Activated CD8-positive, alpha-beta memory T cell treated with anti-CD3 and anti-CD28 coated beads, Interleukin-2, amount 50 U/mL, for 24 hours (primary cell): Measurements from ENCODE around the gene DAND5.

Experiments used
- DNase-seq: peaks from one replicate; pipeline ENCODE4 v3.0.0-alpha.2; 2020; ENCODE audit errors: extremely low read depth

The DAND5 gene, protein sequence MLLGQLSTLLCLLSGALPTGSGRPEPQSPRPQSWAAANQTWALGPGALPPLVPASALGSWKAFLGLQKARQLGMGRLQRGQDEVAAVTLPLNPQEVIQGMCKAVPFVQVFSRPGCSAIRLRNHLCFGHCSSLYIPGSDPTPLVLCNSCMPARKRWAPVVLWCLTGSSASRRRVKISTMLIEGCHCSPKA

DNA sequence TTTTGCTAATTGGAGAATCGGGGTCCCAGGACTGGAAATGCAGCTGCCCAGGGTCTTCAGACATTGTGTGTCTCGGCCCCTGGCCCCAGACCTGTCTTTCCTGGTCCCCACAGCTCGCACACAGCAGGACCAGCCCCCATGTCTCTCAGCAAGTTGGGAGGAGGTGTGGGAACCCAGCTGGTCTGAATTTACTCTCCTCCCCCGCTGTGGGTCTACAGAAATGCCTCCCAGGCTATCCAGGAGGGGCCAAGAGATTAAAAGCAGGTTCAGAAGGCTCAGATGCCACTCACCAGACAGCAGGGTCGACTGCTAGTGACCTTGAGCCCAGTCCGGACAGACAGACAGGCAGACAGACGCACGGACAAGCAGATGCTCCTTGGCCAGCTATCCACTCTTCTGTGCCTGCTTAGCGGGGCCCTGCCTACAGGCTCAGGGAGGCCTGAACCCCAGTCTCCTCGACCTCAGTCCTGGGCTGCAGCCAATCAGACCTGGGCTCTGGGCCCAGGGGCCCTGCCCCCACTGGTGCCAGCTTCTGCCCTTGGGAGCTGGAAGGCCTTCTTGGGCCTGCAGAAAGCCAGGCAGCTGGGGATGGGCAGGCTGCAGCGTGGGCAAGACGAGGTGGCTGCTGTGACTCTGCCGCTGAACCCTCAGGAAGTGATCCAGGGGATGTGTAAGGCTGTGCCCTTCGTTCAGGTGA is at the start of gene DAND5:
TSS of gene DAND5 (plus strand) at position 285 of the 697 bp plus-strand sequence. CDS start at position 370, 85 bp downstream.
- no peak for DNase-seq

DNA sequence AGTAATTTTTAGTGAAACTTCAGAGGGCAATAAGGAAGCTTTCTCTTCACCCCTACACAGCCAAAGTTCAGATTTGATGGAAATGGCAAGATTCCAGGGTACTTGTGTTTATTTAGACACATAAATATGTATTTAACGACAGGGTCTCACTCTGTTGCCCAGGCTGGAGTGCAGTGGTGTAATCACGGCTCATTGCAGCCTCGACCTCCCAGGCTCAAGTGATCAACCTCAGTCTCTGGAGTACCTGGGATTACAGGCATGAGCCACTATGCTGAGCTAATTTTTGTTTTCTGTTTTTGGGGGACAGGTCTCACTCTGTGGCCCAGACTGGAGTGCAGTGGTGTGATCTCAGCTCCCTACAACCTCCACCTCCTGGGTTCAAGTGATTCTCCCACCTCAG is 48.3 kb upstream of the DAND5 start:
- no peak for DNase-seq

DNA sequence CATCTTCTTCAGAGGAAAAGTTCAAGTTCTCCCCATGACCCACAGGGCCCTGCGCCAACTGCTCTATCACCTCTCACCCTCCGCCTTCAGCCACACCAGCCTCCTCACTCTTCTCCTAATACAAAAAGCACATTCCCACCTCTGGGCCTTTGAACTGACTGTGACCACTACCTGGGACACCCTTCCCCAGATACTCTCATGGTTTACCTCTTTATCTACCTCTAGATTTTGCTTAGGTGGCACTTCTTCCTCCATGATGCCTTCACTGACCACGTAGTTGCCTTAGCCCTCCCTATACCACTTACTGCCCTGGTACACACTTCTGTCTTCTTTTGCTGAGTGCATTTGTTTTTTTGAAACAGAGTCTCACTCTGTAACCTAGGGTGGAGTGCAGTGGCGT is 46.4 kb upstream of the DAND5 start:
- no peak for DNase-seq

DNA sequence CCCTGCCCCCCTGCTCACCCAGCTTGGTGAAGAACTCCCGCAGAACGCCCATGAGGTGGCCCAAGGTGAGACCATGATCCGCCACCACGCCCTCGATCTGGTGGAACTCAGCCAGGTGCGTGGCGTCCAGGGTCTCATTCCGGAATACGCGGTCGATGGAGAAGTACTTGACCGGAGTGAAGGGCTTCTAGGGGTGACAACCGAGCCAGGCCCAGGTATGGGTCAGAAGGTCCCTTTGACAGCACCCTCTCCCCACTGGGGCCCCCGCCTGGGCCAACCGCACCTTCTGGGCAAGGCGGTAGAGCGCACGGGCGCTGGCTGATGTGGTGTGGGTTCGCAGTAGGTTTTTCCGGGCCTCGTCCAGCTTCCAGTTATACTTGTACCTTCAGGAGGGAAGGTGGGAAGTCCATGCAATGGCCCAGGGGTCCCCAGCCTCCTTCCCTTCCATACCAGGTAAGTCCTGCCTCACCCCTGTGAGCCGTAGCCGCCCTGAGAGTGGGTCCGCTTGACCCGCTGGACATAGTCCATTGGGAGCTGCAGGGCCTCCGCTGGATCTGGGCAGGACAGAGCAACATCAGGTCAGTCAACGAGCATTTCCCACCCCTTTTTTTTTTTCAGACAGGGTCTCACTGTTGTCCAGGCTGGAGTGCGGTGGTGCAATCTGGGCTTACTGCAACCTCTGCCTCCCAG is 44.6 kb upstream of the DAND5 start:
- DNase-seq: no peak

DNA sequence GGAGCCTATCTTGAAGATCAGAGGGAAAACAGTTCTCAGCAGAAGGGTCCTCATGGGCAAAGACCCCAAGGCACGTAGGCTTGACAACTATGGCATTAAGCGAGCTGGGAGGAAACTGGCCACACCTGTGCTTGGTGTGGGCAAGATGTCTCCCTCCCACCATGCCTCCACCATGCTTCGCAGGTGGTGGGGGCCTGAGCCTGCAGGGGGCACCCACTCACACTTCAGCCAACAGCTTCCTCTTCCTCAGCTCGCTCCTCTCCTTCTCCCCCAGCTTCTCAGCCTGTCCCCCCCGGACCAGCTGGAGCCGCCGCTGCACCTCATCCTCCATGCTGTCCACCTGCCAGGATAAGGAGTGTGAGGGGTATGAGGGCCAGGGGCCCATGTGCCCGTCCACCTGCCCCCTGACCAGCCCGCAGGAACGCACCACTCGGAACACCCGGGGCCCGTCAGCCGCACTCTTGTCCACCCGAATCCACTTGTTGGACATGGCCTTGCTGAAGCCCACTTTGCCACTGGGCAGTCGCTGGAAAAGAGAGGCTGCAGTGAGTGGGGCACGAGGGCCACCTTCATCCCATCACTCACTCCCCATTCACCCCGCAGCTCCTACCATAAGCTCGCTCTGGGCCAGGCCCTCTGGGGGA is 39.3 kb upstream of the DAND5 start:
- DNase-seq: no peak

DNA sequence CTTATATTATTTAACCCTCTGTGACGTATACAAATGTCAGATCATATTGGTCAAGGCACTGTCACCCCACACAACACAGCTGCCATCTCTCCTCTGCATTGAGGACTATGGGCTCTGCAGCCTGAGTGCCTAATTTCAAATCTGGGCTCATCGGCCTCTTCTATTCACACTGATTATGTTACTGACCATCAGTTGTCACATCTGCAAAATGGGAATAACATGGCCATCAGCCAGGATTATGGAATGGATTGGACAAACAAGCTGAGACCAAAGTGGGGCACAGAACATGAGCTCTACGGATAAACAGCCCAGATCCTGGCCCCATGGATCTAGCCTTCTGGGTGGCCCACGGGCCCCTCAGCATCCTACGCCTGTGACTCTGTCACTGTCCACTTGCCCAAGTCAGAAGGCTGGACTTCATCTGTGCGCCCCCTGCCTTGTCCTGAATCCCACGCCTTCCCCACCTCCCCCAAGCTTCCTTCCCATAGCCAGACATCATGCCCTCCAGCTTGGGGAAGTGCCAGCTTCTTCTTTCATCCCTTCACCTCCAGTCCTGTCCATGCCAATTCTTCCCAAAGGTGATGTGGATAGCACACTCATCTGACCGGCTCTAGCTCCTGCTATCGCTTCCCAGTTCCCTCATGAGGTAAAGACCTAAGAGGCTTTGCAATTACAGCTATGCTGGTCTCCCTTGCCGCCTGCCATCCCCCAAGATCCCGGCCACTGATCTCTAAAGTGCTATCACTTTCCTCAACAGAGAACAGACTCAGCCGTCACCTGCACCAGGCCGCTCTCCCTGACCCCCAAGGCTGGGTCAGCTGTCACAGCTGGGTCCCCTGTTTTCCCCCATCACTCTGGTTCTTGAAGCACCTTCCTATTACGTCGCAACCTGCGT is 36.7 kb upstream of the DAND5 start:
- no peak for DNase-seq

DNA sequence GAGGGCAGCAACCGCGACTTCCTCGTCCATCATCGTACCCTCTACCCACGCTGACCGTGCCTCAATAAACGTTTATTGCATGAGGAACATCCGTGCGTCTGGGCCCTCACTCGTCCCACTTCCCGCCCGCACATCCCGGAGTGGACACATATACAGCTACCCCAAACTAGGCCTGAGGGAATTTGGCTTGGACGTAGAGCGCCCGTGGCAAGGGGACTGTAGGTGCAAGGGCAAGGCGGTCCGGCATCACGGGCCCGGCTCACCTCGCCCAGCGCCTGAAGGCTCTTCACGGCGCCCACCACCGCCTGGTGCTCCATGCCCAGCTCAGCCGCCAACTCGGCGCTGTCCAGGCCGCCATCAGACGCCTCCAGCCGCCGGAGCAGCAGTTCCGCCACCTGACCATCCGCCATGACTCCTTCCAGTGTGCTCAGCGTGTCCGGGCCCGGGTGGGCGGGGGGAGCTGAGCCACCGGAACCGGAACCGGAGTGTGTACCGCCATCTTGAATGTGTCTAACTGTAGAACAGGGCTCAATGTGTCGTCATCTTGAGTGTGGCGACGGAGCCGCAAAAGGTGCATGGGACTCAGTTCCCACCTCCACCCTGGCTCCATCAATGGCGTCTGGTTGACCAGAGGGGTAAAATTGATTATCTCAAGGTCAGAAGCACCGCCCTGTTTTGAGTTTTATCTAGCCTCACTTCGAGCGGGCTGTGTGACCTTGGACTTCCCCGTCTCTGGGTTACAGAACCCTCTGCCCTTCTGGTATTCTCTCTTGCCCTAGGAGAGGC is 35.9 kb upstream of the DAND5 start, which contains the start of gene FARSA:
TSS of gene FARSA (minus strand) at position 425 of the 786 bp plus-strand sequence. CDS start at position 410, 15 bp downstream.
- DNase-seq: peak; percentile 82

DNA sequence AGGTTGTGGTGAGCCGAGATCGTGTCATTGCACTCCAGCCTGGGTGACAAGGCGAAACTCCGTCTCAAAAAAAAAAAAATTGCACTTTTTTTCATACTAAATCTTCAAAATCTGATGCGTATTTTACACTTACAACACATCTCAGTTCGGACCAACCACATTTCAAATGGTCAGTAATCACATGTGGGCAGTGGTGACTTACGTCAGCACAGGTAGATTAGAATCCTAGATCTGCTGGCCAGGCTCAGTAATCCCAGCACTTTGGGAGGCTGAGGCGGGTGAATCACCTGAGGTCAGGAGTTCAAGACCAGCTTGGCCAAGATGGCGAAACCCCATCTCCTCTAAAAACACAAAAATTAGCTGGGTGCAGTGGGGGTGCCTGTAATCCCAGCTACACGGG is 34.3 kb upstream of the DAND5 start:
- DNase-seq: no peak

DNA sequence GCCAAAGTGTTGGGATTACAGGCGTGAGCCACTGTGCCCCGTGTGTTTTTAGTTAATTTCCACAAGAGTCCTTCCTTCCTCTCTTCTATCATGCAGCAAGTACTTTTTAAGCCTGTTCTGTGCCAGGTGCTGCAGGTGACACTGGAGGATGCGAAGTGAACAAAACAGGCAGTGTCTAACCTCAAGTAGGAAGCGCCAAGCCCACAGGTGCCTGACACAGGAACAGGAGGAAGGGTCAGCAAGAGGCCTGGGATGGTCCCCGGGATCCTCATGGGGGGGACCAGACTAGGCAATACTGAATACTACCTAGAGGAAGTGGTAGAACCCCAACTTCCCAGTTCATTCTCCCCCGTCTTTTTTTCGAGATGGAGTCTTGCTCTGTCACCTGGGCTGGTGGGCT is 32.8 kb upstream of the DAND5 start:
- no peak for DNase-seq

DNA sequence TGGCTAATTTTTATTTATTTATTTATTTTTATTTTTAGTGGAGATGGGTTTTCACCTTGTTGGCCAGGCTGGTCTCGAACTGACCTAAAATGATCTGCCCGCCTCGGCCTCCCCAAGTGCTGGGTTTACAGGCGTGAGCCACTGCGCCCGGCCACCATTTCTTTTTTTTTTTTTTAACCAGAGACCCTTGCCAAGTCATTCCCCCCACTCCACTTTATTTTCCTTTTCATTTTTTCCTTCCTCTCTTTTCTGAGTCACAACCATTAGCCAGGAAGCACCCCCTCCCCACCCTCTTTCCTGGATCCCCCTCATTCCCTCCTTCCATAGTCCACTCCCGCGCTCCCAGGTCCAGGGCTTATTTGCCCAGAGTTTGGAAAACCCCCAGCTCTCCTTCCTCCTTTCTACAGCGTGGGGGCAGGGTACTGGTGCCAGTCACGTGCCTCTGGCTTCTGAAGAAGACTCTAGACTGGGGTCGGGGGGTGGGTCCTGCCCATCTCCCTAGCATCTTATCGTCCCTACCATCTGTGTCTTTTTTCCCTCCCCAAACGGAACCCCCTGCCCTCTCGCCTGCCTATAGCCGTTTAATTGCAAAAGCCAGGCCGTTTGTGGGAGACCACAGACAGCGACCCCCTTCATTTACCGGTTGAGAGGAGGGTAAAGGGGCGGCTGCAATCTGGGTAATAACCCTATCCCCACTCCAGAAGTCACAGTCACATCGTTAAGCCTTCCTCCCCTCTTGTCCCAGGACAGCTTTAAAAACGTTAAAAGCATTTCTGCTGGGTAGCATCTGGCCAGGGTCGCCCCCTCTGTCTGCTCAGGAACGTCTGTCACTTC is 32.1 kb upstream of the DAND5 start:
- DNase-seq: no peak

DNA sequence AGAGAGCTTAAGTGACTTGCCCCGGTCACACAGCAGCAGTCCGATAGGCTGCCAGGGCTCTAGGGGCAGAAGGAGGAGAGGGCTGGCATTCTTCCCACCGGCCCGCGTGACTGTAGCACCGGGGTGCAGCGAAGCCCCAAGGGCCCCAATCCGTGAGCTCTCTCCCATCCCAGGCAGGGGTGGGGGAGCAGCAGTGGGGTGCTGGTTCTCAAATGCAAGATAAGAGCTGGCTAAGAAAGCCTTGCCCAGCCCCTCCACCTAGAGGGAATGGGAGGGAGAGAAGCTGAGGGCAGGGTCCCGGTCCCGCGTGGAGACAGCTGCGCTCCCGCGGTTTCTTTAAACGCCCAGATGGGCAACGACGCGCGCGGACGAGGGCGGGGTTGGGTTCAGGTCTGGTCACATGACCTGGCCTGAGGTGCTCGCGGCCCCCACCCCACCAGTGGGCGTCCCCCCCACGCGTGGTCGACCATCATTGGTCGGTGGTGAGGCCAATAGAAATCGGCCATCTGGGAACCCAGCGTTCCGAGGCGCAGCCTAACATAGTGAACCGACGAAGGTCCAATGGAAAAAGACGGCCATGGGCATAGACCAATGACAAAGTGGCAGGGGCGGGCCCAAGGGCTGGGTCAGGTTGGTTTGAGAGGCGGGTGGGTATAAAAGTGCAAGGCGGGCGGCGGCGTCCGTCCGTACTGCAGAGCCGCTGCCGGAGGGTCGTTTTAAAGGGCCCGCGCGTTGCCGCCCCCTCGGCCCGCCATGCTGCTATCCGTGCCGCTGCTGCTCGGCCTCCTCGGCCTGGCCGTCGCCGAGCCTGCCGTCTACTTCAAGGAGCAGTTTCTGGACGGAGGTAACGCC is 31.2 kb upstream of the DAND5 start, which contains the start of gene CALR:
TSS of gene CALR (plus strand) at position 683 of the 852 bp plus-strand sequence. CDS start at position 754, 71 bp downstream.
- peak; percentile 99 for DNase-seq

DNA sequence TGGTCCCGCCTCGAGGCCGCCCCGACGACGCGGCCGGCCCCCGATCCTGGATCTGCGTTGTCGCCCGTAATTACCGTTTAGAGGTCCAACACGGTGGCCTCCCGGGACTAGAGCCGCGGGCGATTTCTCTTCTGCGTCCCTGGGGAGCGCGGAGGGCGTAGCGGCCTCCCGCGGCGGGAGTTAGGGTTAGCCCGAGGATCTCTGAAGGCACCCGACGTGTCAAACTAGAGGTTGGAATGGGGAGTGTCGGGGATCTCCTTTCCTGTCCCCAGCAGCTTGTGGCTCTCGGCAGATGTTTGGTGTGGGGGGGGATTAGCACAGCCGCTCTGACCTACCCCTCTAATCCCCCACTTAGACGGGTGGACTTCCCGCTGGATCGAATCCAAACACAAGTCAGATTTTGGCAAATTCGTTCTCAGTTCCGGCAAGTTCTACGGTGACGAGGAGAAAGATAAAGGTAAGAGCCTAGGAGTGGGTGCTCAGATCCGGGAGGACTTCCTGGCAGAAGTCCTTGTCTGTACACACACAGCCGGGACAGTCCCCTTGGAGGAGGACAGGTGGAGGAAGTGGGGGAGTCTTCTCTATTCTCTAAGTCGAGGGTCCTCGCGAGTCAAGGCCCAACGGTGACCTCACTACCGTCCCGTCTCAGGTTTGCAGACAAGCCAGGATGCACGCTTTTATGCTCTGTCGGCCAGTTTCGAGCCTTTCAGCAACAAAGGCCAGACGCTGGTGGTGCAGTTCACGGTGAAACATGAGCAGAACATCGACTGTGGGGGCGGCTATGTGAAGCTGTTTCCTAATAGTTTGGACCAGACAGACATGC is 30.4 kb upstream of the DAND5 start:
- no peak for DNase-seq

DNA sequence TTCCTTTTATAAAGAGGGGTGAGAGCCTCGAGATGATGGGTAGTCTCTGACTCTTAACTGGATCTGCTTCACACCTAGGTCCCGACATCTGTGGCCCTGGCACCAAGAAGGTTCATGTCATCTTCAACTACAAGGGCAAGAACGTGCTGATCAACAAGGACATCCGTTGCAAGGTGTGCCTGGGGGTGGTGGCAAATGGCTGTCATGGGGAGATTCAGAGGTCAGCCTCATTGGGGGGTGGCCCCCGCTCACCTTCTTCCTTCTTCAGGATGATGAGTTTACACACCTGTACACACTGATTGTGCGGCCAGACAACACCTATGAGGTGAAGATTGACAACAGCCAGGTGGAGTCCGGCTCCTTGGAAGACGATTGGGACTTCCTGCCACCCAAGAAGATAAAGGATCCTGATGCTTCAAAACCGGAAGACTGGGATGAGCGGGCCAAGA is 29.4 kb upstream of the DAND5 start:
- DNase-seq: no peak

DNA sequence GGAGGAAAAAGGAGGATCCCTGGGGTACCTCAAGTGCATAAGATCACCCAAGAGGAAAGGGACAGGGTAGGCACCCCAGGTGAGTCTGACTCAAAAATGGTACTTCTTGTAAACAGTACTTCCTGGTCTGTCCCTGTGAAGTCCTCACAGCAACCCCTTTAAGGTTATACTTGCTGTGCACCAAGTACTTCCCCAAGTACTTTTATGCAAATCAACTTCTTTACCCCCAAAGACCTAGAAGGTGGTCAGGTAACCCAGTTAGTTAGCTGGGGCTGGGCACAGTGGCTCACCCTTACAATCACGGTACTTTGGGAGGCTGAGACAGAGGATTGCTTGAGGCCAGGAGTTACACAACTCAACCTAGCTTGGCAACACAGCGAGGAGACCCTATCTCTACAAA is 28.5 kb upstream of the DAND5 start:
- DNase-seq: no peak

DNA sequence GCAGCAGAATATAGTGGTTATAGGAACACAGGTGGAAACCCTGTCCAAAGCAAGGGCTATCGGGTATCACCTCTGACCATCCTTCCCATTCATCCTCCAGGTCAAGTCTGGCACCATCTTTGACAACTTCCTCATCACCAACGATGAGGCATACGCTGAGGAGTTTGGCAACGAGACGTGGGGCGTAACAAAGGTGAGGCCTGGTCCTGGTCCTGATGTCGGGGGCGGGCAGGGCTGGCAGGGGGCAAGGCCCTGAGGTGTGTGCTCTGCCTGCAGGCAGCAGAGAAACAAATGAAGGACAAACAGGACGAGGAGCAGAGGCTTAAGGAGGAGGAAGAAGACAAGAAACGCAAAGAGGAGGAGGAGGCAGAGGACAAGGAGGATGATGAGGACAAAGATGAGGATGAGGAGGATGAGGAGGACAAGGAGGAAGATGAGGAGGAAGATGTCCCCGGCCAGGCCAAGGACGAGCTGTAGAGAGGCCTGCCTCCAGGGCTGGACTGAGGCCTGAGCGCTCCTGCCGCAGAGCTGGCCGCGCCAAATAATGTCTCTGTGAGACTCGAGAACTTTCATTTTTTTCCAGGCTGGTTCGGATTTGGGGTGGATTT is 25.8 kb upstream of the DAND5 start:
- DNase-seq: no peak

DNA sequence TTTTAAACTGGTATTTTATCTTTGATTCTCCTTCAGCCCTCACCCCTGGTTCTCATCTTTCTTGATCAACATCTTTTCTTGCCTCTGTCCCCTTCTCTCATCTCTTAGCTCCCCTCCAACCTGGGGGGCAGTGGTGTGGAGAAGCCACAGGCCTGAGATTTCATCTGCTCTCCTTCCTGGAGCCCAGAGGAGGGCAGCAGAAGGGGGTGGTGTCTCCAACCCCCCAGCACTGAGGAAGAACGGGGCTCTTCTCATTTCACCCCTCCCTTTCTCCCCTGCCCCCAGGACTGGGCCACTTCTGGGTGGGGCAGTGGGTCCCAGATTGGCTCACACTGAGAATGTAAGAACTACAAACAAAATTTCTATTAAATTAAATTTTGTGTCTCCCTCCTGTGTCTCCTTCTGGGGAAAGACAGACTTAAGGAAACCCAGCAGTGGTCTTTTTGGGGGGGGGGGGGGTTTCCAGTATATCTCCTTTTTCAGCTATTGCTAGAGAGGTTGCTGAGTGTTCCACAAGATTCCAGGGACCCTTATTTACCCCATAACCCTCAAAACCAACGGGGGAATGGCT is 25.2 kb upstream of the DAND5 start:
- no peak for DNase-seq
